ENCODE measurements around the gene SLCO2A1.

The SLCO2A1 gene

DNA sequence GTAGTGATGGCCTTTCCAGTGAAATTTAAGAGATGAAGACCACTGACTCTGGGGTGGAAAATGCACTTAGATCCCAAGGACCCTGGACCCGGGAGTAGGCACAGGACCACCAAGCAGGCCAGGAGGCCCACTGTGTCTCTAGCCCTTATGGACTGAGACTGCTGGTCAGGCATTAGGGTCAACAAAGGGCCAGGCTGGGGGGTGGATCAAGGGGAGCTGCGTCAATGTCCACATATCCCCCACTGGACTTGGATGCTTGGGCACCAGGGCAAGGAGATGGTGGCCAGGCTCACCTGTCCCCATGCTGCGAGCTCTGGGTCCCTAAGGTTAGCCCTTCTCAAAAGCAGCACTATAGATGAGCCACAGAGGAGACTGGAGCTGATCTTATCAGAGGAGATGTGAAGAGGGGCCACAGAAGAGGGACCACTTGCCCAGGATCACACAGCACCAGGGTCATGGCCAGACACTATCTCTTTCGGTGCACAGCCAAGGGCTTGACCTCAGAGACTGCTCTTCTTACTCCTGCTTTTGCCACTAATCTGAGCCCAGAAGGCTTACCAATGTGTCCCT, 148.8 kb downstream of the SLCO2A1 start:
- intact Hi-C loops (cut with DNase I) = loop anchor here (10.0 kb wide), 1 partner anchor 56 kb away; no protein-coding TSS in a partner anchor
- no peak for DNase-seq

DNA sequence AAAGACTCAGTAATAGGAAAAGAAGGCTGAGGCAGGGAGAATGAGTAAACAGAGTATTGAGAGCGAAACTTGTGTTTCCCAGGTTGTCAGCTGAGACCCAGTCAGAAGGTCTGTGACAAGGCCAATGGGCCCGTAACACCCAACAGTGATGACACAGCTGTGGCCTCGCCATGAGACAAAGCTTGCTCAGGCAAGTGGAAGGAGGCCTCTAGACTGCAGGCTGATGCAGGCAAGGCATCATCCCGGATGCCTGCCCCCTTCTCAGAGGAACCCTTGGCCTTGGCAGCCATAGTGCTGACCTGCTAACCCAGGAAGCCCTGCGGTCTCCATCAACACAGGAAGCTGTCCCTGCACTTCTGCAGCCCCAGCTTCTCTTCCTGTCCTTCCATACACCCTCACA, 149.4 kb downstream of the SLCO2A1 start:
- intact Hi-C loops (cut with DNase I) = loop anchor here (10.0 kb wide), 1 partner anchor 55 kb away; no protein-coding TSS in a partner anchor
- DNase-seq = no peak

GRCh38 chr3:133878518-133878917, 151.2 kb downstream of the SLCO2A1 start:
- intact Hi-C loops (cut with DNase I) = no loop called here
- DNase-seq = no peak

Measured in posterior cingulate gyrus (tissue), 11 donors.